WI38 (cell line): Measurements from ENCODE around the gene CAVIN1.
"Not testable (repeated sequence)": the region's sequence is repeated elsewhere in the genome, so short reads cannot be mapped to it uniquely, and the experiment has no call there.

Experiments used
- H3K4me3 ChIP-seq: 2 replicates; pipeline ENCODE4 v1.5.1; 2011; ENCODE audit warnings: low read depth, mild to moderate bottlenecking, control low read depth, low read length
- CTCF ChIP-seq: IDR thresholded peaks from 2 replicates; pipeline ENCODE4 v1.5.1; 2012; ENCODE audit warnings: low read depth, mild to moderate bottlenecking, control low read depth, low read length

CAVIN1 gene

GRCh38 chr17:42363231-42363630, 59.8 kb downstream of the CAVIN1 start:
- no peak for TF ChIP-seq CTCF
- no peak overlapping the region for H3K4me3 ChIP-seq

- H3K4me3 ChIP-seq = no peak overlapping the region
- TF ChIP-seq CTCF = no peak
Observed at GRCh38 chr17:42362245-42362961, 60.7 kb downstream of the CAVIN1 start.

GRCh38 chr17:42361781-42362186, 61.3 kb downstream of the CAVIN1 start:
- H3K4me3 ChIP-seq = no peak overlapping the region
- no peak for TF ChIP-seq CTCF

- not testable (repeated sequence) for H3K4me3 ChIP-seq
Observed at GRCh38 chr17:42360388-42360787, 62.7 kb downstream of the CAVIN1 start.

DNA sequence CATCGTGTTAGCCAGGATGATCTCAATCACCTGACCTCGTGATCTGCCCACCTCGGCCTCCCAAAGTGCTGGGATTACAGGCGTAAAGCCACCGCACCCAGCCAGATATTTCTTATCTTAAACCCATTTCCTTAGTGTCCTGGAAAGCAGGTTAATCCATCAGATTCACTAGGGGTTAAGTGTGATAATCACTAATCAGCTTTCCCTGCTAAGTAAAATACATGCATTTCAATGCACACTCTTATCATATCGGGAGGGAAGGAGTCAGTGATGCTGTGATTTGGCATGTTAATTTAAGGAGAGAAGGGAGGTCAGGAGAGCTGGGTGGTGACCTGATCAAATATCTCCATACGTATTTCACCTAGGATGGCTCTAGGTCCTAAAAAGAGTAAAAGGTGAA, 63.9 kb downstream of the CAVIN1 start:
- H3K4me3 ChIP-seq = no peak overlapping the region
- no peak for TF ChIP-seq CTCF

- H3K4me3 ChIP-seq = no peak overlapping the region
- TF ChIP-seq CTCF = no peak
Observed at GRCh38 chr17:42358434-42358833, 64.6 kb downstream of the CAVIN1 start.

GRCh38 chr17:42354956-42355843, 67.9 kb downstream of the CAVIN1 start:
- no peak overlapping the region for H3K4me3 ChIP-seq
- no peak for TF ChIP-seq CTCF
